H1 (cell line): ENCODE measurements around the gene BTAF1. TPM values are rescaled to one million over a fixed set of nuclear protein-coding genes. Genes with fewer than 3 reads are reported as not detected.

Experiments
- BACH1 ChIP-seq: IDR thresholded peaks from 2 replicates; pipeline ENCODE4 v1.6.1; 2012; ENCODE audit warnings: low read length, improper control_type of control experiment
- CEBPB ChIP-seq: IDR thresholded peaks from 2 replicates; pipeline ENCODE4 v1.6.1; 2012; ENCODE audit warnings: low read depth, low read length
- CHD7 ChIP-seq: fragments of 300-600 bp; sonication (generic); IDR thresholded peaks from 2 replicates; pipeline ENCODE4 v1.7.1; 2012; ENCODE audit warnings: low read length, moderate library complexity, mild to moderate bottlenecking, inconsistent platforms; ENCODE audit not compliant: insufficient replicate concordance
- SRF ChIP-seq: IDR thresholded peaks from 2 replicates; pipeline ENCODE4 v1.6.1; 2011; ENCODE audit warnings: mild to moderate bottlenecking, low read depth, low read length, moderate library complexity
- USF2 ChIP-seq: IDR thresholded peaks from 2 replicates; pipeline ENCODE4 v1.6.1; 2011; ENCODE audit warnings: low read length, improper control_type of control experiment
- polyA plus RNA-seq, 7 experiments: library from polyadenylated mRNA; depleted of rRNA in 3 of 7; stranded (reverse) in 5 of 7; unstranded in 2 of 7; fragments of >200 nt in 5 of 7; fragments of 200-250 nt in 2 of 7; gene quantifications; 1 replicate in 5 of 7; 2 replicates in 1 of 7; 4 replicates in 1 of 7; pipeline versions ENCODE4 v1.2.1 to v1.2.3, GENCODE V29; 2011 to 2013; ENCODE audit warnings: missing spikeins in 2 of 7, mixed read lengths in 2 of 7
- total RNA-seq: library from RNA; stranded (reverse); fragmentation: NEBNext Ultra II Directional; extraction: Animal tissue kit (Norgen Biotek cat#: 25700); gene quantifications from 2 replicates; pipeline ENCODE4 v1.2.1, GENCODE V29; 2021

The BTAF1 gene
- total and polyA plus RNA-seq, 2 of the 8 experiments (the other 6 are each of a cell fraction or from before 2014, with no cell fraction given), result 24.5 to 39.1 TPM

GRCh38 chr10:92066386-92066785 lies 142.8 kb downstream of the BTAF1 start (continued):
- no peak for TF ChIP-seq SRF
- no peak for TF ChIP-seq USF2
- no peak for TF ChIP-seq CEBPB
- TF ChIP-seq CHD7, result no peak
- TF ChIP-seq BACH1, result no peak
